HS-27A (cell line): ENCODE data around the gene PLEKHH2.
A peak's percentile ranks its signal among the peaks of the same experiment; 100 is the strongest.
"Not testable (repeated sequence)": the region's sequence is repeated elsewhere in the genome, so short reads cannot be mapped to it uniquely, and the experiment has no call there.

Experiments used
- DNase-seq: peaks from one replicate; pipeline ENCODE4 v3.0.0-alpha.2; 2012; ENCODE audit warnings: low read depth, missing footprints

The PLEKHH2 gene

DNA sequence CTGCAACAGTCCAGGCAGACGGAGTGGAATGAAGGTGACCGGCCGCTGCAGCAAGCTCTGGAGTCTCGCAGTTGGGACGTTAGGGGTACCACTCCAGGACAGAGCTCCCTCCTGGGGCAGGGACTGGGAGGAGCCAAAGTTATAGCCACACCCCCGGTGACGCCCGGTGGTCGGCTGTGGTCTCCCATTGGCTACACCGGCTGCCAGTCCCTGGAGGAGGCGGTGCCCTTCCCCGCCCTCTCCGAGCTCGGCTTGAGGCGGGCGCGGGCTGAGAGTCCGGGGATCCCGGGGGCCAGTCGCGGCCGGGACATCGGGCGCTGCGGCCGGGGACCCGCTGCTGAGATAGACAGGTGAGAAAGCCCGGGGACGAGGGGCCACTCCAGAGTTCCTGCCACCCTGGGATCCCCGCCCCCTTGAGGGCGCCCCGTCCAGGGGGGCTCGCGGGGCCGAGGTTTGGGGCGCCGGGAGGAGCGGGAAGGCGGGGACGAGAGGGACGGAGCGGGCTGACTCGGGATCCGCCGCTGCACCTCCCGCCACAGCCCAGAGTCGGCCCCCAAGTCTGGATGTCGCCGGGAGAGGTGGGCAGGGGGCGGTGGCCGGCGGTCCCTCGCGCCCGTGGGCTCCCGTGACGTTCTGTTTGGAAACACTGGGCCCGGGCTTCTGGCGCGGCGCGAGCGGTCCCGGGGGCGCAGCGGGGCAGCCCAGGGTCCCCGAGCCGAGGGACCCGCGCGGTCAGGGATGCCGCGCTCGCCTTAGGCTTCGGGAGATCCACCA, at the start of gene PLEKHH2:
Gene PLEKHH2, plus strand, starts transcription at position 231 of the 774 bp plus-strand sequence. CDS start 7,414 bp downstream, outside the sequence.
- peak; percentile 73 for DNase-seq

DNA sequence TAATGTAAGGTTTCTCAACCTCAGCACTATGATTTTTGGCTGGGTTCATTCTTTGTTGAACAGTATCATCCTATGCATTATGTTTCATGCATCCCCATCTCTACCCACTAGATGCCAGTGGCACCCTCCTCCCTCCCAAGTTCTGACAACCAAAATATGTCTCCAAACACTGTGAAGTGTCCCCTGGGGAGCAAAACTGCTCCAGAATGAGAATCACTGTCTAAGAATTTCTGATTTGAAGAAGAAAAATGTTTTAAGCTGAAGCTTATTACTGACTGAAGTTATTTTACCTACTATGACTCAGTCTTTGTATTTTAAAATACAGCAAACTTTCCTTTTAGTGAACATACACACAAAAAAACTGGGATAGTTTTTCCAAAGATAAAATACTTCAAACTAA, 44.6 kb upstream of the PLEKHH2 start:
- peak; percentile 50 for DNase-seq

DNA sequence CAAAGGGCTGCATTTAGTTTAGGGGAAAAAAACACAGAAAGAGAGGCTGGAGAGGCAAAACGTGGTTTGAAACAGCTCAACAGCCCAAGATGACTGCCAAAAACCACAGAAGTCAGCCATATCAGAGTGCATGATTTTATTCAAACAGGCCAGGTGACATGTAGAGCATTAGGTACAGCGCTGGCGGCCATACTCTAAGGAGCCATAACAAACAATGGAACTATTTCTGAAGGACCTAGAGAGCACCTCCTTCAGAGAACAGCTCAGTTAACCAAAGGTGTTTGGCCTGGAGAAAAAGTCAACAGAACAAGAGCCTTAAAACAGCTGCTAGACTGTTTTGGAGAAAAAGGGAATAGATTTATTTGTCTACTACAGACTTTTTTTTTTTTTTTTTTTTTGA, 43.8 kb upstream of the PLEKHH2 start:
- no peak for DNase-seq

DNA sequence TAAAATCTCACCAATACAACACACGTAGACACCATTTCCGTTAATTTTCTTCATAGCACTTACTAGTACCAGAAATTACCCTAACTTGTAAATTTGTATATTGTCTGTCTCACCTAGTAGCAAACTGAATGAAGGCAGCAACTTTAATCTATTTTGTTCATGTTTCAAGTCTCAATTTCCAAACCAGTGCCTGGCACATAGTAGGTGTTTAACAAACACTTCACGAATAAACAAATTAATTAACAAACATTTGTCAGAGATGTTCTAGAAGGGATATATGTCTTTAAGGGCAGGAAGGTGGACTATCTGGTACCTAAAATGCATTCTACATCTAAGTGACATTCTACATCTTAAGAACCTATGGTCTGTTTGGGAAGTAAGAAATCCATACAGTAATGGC, 42.2 kb upstream of the PLEKHH2 start:
- DNase-seq: no peak

DNA sequence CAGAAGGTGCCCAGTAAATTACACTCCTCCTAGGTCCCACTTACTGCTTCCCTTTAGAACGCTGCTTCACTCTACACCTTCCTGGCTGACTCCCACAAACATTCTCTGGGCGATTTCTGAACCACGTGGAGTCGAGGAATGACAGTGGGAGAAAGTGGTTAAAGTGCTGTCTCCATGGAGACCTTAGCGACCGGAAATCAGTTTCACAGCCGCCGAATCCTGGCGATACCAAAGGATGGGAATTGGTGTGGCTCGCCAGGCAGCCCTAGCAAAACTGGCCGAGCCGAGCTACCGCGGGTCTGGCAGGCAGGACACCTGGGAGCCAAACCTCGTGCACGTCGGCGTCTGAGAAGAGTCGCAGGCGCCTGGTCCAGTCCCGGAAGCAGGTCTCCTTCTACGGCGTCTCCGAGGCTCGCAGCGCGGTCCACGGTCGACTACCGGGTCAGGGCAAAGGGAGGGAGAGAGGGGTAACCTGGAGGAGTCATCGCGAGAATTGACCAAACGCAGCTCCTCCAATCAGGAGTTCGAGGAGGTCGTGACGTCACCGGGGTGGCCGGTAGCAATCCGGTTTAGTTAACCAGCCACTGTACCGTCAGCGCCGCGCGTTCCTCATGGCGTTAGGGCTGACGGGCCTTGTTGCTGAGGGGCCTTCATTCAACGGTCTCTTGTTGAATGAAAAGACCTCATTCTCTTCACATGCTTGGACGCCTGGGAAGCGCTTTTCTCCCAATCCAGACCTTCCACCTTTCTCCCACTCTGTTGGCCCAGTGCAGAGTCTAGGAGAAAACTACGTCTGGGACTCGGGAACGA, 41.3 kb upstream of the PLEKHH2 start, which contains the start of gene THADA:
Gene THADA, minus strand, starts transcription at position 436 of the 810 bp plus-strand sequence. CDS start 3,646 bp downstream, outside the sequence.
- DNase-seq: peak; percentile 98

DNA sequence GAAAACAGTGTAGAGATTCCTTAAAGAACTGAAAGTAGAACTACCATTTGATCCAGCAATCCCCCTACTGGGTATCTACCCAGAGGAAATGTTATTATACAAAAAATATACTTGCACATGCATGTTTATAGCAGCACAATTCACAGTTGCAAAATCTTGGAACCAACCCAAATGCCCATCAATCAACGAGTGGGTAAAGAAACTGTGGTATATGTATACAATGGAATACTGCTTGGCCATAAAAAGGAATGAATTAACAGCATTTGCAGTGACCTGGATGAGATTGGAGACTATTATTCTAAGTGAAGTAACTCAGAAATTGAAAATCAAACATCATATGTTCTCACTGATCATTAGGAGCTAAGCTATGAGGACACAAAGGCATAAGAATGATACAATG, 36.5 kb upstream of the PLEKHH2 start:
- DNase-seq: not testable (repeated sequence)

DNA sequence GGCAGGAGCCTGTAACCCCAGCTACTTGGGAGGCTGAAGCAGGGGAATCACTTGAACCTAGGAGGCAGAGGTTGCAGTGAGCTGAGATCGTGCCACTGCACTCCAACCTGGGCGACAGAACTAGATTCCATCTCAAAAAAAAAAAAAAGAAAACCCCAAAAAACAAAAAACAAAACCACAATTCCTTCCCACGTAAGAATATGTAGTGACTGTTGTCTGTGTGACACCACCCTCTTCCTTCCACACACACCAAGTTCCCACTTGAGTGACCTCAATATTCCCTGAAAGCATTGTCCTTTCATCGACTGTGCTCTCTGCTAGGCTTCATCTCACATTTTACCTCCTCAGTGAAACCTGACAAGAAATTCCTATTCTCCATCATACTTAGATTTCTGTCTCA, 32.4 kb upstream of the PLEKHH2 start:
- DNase-seq: no peak

DNA sequence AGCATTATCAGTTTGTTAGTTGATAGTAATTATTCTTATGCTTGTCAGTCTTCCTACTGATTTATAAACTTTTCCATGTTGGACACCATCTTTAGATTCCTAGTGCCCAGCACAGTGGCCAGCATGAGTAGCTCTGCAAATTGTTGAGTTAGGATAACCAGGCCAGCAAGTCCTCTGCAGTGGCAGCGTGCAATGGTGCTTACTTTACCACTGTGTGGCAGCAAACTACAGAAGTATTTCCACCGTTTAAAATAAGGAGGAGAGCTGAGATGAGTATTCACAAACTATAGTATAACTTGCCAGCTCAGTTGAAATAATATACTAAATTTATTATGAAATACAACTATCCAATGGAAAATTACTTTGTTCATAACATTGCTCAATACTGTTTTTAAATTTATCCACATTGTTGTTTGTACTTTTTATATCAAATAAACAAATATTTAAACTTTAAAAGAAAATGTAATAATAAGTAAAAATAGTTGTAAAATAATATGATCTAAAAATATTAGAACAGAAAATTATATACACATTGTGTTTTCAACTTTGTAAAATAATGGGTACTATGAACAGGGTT, 31.9 kb upstream of the PLEKHH2 start:
- no peak for DNase-seq

DNA sequence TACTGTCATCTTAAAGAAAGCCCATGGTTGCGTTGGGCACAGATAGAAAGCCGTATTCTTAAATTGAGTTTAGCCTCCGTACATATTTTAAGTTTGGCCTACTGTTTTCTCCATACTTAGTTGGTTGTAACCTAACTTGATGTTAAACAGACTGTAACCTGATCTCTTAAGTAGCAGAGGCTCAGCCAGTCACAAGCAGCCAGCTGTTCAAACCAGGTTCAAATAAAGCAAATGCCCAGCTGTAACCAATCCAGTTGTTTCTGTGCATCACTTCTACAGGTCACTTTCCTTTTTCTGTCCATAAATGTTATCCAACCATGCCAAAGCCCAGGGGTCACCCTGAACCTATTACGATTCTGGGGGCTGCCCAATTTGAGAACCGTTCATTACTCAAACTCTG, 31.2 kb upstream of the PLEKHH2 start:
- no peak for DNase-seq

DNA sequence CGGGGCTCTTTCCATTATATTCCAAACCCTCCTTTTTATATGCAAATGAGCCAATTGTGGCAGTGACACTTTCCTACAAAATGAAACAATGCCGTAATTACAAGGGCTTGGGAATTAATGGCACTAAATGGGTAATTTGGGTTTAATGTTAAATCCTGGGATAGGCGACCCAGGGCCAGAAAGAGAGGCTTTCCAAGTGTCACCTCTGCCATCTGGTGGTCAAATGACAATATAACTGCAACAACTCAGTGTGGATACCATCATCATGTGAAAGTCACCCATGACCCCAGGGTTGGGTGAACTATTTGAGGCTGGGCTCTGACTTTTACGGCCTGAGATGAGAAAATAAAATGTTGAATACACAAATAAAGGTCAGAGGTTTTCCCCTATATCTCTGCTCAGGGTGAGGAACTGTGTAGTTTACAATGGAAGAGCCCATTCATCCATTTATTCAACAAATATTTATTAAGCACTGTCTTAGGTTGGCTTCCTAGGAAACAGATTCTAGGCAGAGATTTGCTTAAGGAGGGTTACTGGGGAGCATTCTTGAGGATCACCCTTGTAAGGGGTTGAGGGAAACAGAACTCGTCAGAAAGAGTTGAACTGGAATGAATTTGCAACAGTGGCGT, 27.7 kb upstream of the PLEKHH2 start:
- no peak for DNase-seq

DNA sequence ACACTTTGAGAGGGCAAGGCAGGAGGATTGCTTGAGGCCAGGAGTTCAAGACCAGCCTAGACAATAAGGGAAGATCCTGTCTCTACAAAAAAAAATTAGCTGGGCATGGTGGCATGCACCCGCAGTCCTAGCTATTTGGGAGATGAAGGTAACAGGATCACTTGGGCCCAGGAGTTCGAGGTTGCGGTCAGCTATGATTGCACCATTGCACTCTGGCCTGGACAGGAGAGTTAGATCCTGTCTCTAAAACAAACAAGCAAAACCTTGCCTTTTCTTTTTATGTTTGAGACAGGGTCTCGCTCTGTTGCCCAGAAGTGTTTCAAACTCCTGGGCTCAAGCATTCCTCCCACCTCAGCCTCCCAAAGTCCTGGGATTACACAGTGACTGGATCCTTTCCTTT, 26.7 kb upstream of the PLEKHH2 start:
- DNase-seq: no peak

DNA sequence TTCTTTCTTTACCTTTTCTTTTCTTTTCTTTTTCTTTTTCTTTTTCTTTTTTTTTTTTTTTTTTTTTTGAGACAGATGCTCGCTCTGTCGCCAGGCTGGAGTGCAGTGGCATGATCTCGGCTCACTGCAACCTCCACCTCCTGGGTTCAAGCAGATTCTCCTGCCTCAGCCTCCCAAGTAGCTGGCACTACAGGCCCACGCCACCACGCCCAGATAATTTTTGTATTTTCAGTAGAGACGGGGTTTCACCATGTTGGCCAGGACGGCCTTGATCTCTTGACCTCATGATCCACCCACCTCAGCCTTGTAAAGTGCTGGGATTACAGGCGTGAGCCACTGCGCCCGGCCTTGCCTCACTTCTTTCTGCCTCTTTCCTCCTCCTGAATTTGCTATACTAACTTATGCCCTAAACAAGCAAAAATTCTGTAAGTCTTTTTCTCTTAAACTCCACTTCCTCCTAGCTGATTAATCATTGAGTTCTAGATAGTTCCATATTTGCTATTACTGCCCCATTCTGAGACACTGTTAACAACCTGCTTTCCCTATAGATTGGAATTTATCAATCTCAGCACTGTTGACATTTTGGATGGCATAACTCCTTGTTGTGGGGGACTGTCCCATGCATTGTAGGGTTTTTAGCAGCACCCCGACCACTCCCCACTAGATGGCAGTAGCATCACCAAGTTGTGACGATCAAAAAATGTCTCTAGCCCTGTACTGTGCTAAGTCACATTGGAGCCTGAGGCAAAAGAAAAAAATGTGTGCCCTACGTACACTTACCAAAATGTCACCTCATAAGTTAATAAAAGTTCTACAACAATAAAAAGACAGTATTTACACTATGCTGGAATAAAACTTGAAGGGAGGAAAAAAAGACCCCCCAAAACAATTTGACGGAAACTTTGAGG, 24.8 kb upstream of the PLEKHH2 start:
- DNase-seq: peak; percentile 45

DNA sequence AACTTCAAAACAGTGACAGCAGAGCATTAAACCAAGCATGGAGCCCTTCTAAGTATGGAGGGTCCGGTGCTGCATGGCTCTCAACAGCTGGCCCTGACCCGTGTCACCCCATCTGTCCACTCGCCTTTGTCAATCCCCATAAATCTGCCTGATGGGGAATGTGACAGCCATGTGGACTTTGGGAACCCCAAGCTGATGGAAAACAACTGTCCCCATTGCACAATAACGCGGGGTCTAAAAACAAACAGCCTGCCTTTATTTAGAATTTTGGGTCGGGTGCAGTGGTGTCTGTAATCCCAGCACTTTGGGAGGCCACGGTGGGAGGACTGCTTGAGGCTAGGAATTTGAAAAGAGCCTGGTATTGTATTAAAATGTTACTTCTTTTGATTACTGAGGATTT, 24.1 kb upstream of the PLEKHH2 start:
- no peak for DNase-seq

DNA sequence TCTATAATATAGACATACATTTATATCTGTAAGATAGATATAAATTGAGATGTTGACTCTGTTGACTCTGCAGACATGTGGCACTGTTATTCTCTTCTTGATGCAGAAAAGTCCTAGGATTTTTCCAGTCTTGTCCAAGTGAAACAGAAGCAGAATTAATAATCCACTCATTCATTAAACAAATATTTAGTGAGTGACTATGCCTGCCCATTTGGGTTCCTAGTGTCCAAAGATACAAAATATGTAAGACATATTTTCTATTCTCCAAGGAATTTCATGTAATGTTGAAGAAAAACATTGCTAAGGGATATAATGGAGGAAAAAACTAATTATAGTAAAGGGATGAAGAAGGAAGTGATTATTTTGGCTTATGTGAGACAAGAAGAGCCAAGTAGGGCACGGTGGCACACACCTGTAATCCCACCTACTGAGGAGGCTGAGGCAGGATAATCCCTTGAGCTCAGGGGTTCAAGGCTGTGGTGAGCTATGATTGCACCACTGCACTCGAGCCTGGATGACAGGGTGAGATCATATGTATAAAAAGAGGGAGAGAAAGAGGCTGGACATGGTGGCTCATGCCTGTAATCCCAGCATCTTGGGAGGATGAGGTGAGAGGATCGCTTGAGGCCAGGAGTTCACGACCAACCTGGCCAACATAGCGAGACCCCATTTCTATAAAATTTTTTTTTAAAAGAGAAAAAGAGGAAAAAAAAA, 19.9 kb upstream of the PLEKHH2 start:
- DNase-seq: no peak

DNA sequence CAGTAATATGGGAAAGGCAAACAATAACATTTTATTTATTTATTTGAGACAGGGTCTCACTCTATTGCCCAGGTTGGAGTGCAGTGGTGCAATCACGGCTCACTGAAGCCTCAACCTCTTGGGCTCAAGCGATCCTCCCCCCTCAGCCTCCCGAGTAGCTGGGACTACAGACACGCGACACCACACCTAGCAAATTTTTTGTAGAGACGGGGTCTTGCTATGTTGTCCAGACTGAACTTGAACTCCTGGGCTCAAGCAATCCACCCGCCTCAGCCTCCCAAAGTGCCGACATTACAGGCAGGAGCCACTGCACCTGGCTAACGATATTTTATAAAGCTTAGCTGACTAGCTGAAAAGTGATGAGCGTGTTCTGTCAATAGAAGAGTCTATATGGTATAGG, 17.5 kb upstream of the PLEKHH2 start:
- no peak for DNase-seq

DNA sequence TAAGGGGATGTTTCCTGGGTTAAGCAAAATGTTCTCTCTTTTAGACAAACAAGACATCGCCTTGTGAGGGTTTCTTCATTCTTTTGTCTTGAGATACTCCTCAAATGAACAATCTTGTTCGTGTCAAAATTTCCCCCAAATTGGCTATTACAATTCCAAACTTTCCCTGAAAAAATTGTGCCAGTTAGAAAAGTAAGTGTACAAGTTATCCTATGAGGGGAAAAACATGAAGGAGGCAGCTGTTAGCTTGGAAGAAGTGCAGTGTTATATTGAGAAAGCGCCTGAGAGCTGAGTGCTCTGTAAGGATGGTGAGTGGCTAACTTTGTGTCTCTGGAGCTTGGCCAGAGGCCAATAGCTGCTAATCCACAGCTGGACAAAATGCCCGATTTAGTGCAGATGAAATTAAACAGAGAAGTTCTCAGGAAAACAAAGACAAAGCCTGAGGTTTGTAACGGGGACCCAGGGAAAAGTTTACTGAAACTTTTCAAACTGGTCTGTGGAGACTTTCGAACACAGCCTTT, 14.1 kb upstream of the PLEKHH2 start:
- no peak for DNase-seq

DNA sequence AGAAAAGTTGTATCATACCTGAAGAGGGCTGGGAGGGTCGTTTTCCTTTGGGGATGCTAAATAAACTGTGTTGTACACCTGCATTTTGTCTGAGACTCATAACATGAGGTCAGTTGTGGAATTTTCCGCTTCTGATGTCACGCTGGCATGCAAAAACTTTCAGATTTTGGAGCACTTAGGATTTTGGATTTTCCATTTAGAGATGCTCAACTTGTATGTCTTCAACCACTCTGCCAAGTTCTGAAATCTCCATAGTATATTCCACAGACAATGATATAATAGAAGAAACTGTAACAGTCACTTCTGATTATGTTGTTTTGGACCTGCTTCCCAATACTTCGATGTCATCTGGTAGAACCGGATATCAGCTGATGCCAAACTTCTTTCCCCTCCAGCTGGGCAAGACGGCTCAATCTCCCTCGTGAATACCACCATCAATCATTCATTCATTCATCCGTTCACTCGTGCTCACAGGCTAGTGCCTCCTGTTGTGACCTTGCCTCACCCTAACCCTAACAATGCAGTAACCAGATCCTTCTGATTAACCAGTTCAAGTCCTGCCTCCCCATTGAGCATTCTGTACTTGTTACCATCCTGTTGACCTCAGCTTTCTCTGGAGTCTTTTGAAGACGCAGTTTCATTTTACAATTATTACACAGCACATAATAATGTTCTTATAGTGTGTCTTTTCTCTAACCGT, 5.3 kb upstream of the PLEKHH2 start:
- DNase-seq: no peak

DNA sequence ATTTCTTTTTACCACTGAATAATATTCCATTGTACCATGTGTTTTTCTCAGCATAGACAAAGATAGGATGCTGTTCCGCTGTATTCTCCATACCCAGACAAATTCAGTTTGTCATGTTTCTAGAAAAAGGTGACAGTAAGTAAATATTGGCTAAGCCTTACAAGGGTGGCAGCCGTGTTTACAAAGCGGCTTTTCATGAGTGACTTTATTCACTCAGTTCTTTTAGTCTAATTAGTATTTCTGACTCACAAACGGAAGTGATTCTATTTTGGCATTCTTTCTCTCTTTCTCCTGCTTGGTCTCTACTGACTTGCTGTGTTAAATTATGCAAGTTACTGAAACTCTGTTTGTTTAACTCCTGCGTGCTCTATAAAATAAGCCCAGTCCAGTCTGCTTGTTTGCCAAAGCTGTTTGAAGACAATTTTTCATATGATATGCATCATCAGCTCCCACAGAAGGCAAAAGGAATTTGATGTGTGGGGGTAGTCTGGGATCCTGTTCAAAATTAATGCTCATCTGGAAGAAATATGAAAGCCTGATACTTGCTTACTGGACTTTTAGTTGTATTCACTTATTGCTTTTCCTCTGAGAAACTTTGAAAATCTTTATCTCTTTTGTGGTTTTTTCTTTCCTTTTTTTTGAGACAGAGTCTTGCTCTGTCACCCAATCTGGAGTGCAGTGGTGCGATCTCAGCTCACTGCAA, 2.3 kb upstream of the PLEKHH2 start:
- DNase-seq: no peak

DNA sequence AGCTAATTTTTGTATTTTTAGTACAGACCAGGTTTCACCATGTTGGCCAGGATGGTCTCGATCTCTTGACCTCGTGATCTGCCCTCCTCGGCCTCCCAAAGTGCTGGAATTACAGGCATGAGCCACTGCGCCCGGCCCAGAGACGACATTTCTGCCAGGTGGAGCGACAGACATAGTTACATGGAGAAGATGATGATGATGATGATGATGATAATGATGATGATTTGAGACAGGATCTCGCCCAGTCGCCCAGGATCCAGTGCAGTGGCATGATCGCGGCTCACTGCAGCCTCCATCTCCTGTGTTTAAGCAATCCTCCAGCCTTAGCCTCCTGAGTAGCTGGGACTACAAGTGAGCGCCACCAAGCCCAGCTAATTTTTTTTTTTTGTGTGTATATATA, 907 bp upstream of the PLEKHH2 start:
- DNase-seq: not testable (repeated sequence)
